Measurements from ENCODE around the gene TSPO.

Gene TSPO

GRCh38 chr22:43179911-43180195, 28.5 kb downstream of the TSPO start:
- no peak for DNase-seq

DNA sequence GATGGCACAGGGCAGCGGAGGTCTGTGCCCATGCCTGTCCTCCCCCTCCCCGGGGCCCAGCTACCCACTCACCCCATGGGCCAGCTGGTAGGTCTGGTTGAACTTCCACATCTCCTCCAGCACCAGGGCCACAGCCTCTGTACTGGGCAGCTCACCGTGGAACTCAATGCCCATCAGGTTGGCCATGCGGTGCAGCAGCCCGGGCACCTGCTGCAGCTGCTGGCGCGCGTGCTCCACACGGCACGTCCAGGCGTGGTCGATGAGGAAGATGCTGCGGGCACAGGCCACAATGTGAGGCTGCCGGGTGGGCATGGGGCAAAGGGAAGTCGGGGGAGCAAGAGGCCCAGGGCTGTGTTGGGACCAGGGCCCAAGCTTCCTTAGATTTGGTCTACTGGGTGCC, 29.3 kb downstream of the TSPO start:
- no peak for DNase-seq

DNA sequence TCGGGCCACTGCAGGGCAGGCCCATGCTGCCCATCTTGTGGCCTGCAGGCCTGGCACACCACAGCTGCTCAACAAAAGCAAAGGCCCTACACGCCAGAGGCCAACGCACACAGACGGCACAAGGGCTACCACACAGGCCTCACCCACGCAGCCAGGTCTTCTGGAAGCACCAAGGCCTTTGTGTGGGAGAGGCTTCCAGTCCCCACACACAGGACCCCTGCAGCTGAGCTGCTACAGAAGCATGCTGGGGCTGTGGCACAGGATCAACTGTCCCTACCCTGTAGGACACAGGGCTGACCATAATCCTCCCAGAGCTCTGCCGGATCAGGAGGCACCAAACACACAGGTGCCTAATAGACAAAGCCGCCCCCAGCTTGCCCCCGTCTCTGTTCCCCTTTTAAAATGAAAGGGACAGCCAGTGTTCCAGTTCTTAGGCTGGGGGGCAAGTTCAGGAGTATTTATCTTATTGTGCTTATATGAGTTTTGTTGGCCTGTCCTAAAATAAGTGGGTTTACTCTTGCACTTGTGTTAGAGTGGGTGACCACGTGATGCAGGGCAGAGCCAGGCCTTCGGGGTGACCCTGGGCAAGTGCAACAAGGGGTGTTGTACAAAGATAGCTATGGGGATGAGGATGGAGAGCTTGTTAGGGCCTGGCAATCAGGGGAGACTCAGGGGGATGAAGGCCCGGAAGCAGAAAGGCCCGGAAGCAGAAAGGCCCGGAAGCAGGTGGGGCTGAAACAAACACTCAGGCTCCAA, 30.1 kb downstream of the TSPO start:
- no peak for DNase-seq

GRCh38 chr22:43182118-43182517, 30.8 kb downstream of the TSPO start:
- DNase-seq: no peak

DNA sequence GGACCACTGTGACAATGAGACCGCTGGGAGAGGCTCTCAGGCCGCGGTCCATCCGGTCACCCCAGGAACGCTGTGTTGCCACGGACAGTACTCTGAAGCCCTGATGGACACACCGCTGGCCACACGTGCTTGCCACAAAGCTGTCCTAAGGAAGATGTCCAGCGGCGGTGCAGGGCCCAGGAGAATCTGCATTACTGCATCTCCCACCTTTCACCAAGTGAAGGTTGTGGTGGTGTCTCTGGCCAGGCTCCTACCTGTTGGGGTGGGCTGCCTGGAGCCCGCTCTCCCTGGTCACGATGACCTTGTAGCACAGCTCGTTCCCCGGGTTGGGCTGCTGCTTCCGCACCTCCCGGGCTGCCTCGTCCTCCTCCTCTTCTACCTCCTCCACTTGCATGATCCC, 31.4 kb downstream of the TSPO start:
- no peak for DNase-seq

DNA sequence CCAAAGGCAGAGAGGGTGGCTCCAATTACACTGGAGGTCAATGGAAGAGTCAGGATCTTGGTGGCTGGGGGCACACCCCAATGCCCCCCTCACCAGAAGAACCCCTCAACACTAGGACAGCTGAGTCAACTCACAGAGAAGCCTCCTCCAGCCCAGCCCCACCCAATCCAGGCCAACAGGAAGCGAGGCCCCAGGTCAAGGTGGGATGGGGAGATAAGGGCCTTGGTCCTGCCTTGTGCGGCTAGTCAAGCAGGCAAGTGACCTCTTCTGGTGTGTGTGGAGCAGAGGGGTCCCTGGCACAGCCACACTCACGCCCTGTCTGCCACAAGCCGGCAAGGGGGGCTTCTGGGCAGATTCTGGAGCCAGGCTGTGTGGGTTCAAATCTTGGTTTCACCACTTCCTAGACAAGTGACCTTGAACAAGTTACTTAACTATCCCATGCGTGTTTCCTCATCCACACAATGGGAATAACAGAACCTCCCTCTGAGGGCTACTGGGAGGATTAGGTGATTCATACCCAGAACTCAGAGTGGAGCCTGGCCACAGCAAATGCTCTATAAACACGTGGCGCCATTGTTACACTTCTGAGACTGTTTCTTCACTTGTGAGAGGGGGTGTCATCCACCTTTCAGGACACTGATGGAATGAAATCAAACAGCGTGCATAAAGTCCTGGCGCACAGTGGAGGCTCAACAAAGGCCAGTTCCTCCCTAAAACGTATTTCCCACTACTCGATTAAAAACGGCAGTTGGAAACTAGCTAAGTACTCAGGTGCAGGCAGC, 32.3 kb downstream of the TSPO start:
- DNase-seq: no peak

DNA sequence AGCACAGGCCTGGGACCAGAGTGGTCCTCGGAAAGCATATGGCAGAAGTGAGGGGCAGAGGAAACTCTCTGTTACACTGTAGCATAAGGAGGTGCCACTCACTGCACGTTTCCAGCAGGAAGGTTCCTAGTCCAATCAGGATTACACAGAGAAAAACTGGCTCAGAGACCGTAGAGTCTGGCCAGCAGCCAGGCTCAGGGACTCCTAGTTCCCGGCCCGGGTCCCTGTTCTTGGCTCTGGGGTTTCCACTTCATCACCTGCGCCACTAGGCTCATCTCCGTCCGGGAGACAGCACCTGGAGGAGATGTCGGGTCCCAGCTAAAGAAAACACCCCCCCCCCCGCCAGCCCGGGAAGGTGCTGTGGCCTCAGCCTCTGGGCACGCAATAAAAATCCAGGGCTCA, 34.5 kb downstream of the TSPO start:
- DNase-seq: no peak

DNA sequence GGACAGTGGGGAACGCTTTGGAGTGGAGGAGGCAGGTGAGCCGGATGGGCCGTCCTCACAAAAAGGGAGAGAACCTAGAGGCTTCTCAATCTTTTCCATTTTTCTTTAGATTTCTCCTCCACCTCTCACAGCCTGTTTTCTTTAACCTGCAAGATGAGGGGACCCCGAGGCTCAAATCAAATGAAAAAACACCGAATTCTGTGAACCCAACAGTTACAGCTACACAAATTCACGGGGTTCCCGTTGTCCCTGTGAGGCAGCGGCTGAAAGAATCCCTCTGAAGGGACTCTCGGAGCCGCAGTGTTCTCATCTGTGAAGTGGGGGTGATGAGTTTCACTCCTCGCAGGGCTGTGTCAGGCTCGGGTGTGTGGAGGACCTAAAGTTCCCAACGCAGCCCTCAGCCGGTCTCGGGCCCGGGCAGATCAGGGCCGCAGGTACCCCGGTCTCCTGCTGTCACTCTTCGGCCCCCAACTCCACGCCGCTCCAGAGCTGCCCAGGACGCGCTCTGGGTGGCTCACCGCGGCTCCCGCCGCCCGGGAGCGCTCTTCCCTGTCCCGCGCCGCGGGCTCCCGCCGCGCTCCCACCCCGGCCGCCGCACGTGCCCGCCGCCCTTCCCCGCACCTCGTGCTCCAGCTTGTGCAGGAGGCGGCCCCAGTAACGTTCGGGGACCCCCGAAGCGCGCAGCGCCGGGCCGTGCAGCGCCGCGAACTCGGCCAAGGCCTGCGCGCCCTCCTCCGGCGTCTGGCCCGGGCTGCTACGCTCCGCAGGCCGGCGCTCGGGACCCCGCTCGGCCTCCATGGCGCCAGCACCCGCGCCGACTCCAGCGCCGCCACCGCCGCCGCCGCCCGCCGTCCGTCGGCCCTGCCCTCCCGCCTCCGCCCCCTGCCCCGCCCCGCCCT, 35.2 kb downstream of the TSPO start, which contains the start of gene TTLL12:
Gene TTLL12, minus strand, starts transcription at position 863 of the 899 bp plus-strand sequence. Its CDS starts 65 bp downstream, at position 798.
- peak; percentile 60 for DNase-seq

DNA sequence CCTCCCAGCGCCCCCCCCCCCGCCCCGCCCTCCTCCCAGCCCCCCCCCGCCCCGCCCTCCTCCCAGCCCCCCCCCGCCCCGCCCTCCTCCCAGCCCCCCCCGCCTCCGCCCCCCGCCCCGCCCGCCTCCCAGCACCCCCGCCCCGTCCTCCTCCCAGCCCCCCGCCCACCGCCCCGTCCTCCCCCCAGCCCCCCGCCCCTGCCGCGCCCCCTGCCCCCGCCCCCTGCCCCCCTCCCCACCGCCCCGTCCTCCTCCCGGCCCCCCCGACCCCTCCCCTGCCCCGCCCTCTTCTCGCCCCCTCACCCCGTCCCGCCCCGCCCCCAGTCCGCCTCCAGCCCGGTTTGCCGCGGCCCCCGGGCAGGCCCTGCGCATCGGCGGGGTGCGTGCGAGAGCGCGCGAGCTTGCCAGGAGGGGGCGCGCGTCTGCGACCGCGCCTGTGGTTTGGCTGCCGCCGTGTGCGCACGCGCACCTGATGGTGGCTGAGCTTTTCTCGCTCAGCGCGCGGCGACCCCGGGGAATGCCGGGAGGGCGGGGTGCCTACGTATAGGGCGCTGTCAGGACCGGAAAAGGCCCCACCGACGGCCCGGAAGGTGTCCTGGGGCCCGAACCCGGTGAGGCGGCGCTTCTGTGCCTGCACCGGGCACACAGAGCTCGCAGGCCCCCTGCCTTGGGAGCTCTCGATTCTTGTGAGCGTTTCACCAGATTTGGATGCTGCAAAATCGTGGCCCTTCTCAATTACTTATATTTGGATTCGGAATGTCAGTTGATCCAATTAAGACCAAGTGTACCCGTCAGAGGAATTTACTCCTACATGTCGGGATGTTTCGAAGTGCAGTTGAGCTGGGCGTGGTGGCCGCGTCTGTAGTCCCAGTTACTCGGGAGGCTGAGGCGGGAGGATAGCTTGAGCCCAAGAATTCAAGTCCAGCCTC, 36.1 kb downstream of the TSPO start:
- DNase-seq: peak; percentile 97

DNA sequence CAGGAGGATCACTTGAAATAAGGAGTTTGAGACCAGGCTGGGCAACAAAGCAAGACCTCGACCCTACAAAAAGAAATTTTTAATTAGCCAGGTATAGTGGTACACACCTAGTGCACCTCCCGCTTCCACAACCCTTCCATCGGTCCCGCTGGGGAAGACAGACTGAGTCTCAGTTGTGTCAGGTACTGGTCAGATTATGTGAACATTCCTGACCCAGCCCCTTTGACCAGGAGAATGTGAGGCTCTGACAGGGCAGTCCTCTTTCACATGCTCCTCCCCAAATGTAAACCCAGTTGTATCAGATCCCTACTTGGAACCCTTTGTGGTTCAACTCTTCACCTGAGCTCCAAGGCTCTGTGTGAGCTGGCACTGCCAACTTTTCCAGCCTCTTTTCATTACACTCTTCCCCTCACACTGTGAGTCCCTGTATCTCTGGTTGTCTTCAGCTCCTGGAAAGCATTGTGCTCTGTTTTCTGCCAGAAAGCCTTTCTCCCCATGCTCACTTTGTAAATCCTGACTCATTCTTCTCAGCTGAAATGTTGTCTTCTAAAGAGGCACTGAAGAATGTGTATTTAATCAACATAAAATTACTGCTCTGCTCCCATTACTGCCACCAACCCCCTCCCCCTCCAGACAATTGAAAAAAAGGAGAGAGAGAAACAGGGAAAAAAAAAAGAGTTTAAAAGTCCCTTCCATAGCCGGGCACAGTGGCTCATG, 37.6 kb downstream of the TSPO start:
- DNase-seq: no peak

GRCh38 chr22:43191831-43192230, 40.5 kb downstream of the TSPO start:
- DNase-seq: no peak

DNA sequence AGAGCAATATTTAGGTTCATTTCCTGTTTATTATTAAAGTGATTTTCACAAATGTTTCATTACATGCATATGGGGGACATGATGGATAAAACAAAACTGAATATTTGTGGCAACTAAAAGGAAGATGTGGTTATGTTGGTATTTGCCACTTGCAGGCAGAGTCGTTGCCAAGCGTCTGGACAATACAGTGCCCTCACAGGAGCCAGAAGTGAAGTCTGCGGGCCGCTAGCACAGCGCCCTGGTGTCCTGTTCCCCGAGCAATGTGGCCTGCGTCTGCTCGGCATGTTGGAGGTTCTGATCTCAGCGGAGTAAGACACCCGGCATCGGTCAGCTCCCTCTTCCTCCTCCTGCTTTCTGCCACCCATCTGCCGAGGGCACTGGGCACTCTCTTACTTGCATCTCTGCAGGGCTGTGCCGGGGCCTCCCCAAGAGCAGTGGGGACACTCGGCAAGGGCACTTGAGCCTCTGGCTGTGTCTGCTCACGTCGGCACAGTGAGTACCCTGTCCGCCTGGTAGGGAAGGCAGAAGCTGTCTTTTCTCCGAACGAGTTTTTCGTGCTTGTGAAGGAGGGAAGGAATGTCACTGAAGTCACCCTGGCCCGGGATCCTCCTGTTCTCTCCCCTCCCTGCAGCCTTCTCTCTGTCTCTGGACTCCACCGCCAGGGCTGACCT, 46.0 kb downstream of the TSPO start:
- no peak for DNase-seq

GRCh38 chr22:43198126-43198525, 46.8 kb downstream of the TSPO start:
- no peak for DNase-seq

- DNase-seq: no peak
Observed at GRCh38 chr22:43198936-43199335, 47.6 kb downstream of the TSPO start.

DNA sequence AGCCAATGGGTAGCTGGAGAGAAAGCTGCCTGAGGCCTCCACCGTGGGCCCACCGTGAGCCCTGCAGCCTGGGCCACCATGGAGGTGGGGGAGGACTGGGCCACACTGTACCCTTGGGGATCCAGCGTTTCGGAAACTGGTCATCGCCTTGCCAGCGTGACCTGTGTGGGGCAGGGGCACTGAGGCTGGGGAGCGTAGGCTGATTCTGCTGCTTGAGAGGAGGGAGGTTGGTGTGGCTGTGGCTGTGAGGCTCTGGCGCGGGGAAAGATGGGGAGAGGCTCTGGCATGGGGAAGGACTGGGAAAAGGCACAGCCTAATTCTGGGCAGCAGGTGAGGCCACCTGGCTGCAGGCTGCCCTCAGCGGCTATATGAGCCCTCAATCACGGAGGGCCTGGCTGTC, 48.2 kb downstream of the TSPO start:
- DNase-seq: no peak

DNA sequence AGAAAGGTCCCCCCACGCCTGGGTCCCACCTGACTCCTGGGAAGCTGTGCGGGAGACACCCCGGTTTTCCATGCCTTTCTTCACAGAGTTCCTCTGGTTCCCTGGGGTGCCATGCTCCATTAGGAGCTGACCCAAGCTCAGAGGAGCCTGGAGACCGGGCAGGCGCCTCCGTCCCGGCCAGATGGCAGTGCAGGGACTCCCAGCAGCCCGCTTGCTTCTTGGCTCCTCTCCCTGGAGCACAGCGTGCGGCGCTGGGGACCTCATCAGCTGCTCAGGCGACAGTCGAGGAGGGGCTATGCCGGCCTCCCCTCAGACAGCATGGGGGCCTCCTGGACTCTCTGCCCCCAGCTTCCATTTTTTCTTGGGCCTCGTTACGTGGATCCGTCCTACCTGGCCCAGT, 48.7 kb downstream of the TSPO start:
- DNase-seq: no peak

GRCh38 chr22:43200555-43200954, 49.2 kb downstream of the TSPO start:
- DNase-seq: no peak

DNA sequence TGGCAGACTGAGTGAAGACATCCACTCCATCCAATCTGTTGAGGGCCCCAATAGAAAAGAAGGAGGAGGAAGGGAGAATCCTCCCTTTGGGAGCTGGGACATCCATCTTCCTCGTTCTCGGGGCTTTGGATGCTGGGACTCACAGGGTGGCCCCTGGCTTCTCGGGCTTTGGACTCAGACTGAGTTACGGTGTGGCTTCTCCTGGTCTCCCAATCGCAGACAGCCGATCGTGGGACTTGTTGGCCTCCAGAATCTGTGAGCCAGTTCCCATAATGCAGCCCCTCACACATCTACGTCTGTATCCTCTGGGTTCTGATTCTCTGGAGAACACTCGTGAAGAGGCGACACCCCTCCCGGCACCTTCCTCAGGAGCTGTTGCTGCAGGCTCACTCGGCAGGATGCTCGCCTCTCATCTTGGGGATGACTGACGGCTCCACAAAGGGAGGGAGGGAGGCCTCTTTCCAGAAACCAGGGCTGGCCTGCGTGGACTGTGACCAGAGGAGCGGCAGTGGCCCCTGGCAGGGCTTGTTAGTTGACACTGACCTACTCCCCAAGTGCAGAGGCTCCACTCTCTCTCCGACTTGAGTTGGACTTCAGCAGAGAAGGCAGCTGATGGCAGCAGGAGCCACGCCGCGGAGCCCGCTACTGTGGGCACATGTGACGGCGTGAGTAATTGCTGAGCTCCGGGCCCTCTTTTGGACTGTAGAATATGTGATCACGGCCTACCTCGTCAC, 50.3 kb downstream of the TSPO start:
- DNase-seq: no peak

DNA sequence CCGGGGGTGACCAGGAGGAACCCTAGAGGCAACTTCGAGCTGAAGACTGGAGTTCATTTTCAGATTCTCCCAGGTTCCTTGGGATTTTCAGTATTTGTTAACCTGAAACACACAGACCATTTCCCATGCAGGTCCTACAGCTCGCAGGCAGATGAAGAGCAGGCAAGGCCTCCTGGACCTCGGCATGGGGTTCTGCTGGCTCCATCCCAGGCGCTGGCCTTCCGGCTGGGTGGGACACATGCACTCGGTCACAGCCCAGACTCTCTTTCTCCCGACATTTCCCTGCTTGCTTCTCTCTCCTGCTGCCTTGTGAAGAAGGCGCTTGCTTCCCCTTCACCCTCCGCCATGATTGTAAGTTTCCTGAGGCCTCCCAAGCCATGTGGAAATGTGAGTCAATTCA, 51.0 kb downstream of the TSPO start:
- no peak for DNase-seq

- DNase-seq: no peak
Observed at GRCh38 chr22:43202756-43203410, 51.5 kb downstream of the TSPO start.
